ENCODE results near the gene GALNT13. TPM values are rescaled to one million over a fixed set of nuclear protein-coding genes. Genes with fewer than 3 reads are reported as not detected.

GALNT13 gene
- total and polyA plus RNA-seq, 2 of the 13 experiments (the other 11 are each of a cell fraction or from before 2014, with no cell fraction given) = 1.3 to 5.0 TPM

GRCh38 chr2:153866595-153866994 is 5.1 kb upstream of the GALNT13 start:
- intact Hi-C loops (cut with micrococcal nuclease; ENCODE audit: unreplicated experiment) = no loop called here
- no peak for DNase-seq (ENCODE audit: low spot score)
- TF ChIP-seq AGO2 (optimal IDR thresholded peaks at IDR 0.05; ENCODE audit: low read depth, low read length) = no peak
- peak; percentile 46; the same call in 1 of the 2 replicates for TF ChIP-seq CEBPB (IDR thresholded peaks at IDR 0.05; ENCODE audit: borderline replicate concordance, low read depth, low read length)
- no peak for ATAC-seq
- Histone ChIP-seq H3K36me3 (replicated peaks in 1 of 2; ENCODE audit: control insufficient read depth in 1 of 2, insufficient read depth in 2 of 2, low read length in 2 of 2) (no peaks in the 10 kb centered on the region), H3K27me3 (ENCODE audit: control insufficient read depth in 1 of 2, insufficient read depth in 2 of 2, low read length in 2 of 2) (no peaks in the 10 kb centered on the region; a peak in 1 of 5 replicates), H4K20me1 (ENCODE audit: insufficient read depth, low read length) (no peaks in the 10 kb centered on the region), H2AFZ (ENCODE audit: low read length) (no peak overlapping the region), H3K4me2 (ENCODE audit: low read depth, low read length) (no peak overlapping the region), H3K9me3 (ENCODE audit: low read length) (no peaks in the 10 kb centered on the region), H3K27ac (ENCODE audit: extremely low read length, insufficient read depth, low read length) (no peak overlapping the region), H3K4me3 (replicated peaks in 1 of 3; ENCODE audit: insufficient read depth in 1 of 3, low read depth in 2 of 3, low read length in 3 of 3) (no peak overlapping the region), H3K79me2 (ENCODE audit: insufficient read depth, low read length) (no peaks in the 10 kb centered on the region), H3K9ac (ENCODE audit: insufficient read depth, low read depth, low read length) (no peak overlapping the region), H3K4me1 (ENCODE audit: insufficient read depth, low read length) (no peaks in the 10 kb centered on the region)
- in situ Hi-C loops (cut with HindIII; ENCODE audit: extremely low pct_ligation_motif_present, low pct_unique_long_range_greater_than_20kb) = no loop called here
- POLR2A ChIA-PET = no interaction called here
- no TSS peak for BruUV-seq (replicated peaks)
- CTCF ChIA-PET (ENCODE audit: low intra/inter-chr PET ratio, low total read pairs) = no interaction called here
- no peak for FAIRE-seq

GRCh38 chr2:153870308-153870707 is 1.4 kb upstream of the GALNT13 start:
- Histone ChIP-seq H3K4me3 (replicated peaks in 1 of 3; ENCODE audit: insufficient read depth in 1 of 3, low read depth in 2 of 3, low read length in 3 of 3) (no peak overlapping the region), H3K27me3 (ENCODE audit: control insufficient read depth in 1 of 2, insufficient read depth in 2 of 2, low read length in 2 of 2) (peaks cover 2 to 24% of the 10 kb centered on the region in 2 experiments; a peak in 2 of 5 replicates), H3K27ac (ENCODE audit: extremely low read length, insufficient read depth, low read length) (no peak overlapping the region), H4K20me1 (ENCODE audit: insufficient read depth, low read length) (no peaks in the 10 kb centered on the region), H3K9me3 (ENCODE audit: low read length) (no peaks in the 10 kb centered on the region), H3K79me2 (ENCODE audit: insufficient read depth, low read length) (no peaks in the 10 kb centered on the region), H3K4me2 (ENCODE audit: low read depth, low read length) (no peak overlapping the region), H3K36me3 (replicated peaks in 1 of 2; ENCODE audit: control insufficient read depth in 1 of 2, insufficient read depth in 2 of 2, low read length in 2 of 2) (no peaks in the 10 kb centered on the region), H3K9ac (ENCODE audit: insufficient read depth, low read depth, low read length) (no peak overlapping the region), H2AFZ (ENCODE audit: low read length) (no peak overlapping the region), H3K4me1 (ENCODE audit: insufficient read depth, low read length) (no peaks in the 10 kb centered on the region)
- in situ Hi-C loops (cut with HindIII; ENCODE audit: extremely low pct_ligation_motif_present, low pct_unique_long_range_greater_than_20kb) (no loop called here), intact Hi-C loops (cut with micrococcal nuclease; ENCODE audit: unreplicated experiment) (loop anchor here (2.0 to 5.0 kb wide), 2 partner anchors 504 to 1352 kb away; no protein-coding TSS in a partner anchor)
- WGBS (ENCODE audit: low lambda C conversion rate) = 6% methylated on average over 3 of the region's 3 CpGs
- FAIRE-seq (peak; percentile 77), DNase-seq (ENCODE audit: low spot score) (peak; percentile 45), ATAC-seq (peak; percentile 78)
- ChIA-PET POLR2A (no interaction called here), CTCF (ENCODE audit: low intra/inter-chr PET ratio, low total read pairs) (no interaction called here)
- BruUV-seq (replicated peaks) = no TSS peak
- no peak for TF ChIP-seq ETS1 (CRISPR knock-in tag; IDR thresholded peaks at IDR 0.05)
- no peak for TF ChIP-seq NFIB (CRISPR knock-in tag; IDR thresholded peaks at IDR 0.05; ENCODE audit: borderline replicate concordance)
- peak; percentile 31; the same call in 1 of the 2 replicates for TF ChIP-seq STAG1 (CRISPR knock-in tag; IDR thresholded peaks at IDR 0.05)
- TF ChIP-seq TEF (CRISPR knock-in tag; IDR thresholded peaks at IDR 0.05) = no peak
- TF ChIP-seq ZNF350 (CRISPR knock-in tag; IDR thresholded peaks at IDR 0.05; ENCODE audit: borderline replicate concordance, low read depth) = no peak
- no peak for TF ChIP-seq ZBTB33 (CRISPR knock-in tag; IDR thresholded peaks at IDR 0.05)
- no peak for TF ChIP-seq ZNF512 (CRISPR knock-in tag; IDR thresholded peaks at IDR 0.05)
- TF ChIP-seq HNRNPL (IDR thresholded peaks at IDR 0.05; ENCODE audit: low read depth, low read length) = no peak
- no peak for TF ChIP-seq XRCC5 (optimal IDR thresholded peaks at IDR 0.05; ENCODE audit: low read length)
- no peak for TF ChIP-seq TFE3 (CRISPR knock-in tag; IDR thresholded peaks at IDR 0.05)
